ENCODE results near the gene TRAF7.

The TRAF7 gene

DNA sequence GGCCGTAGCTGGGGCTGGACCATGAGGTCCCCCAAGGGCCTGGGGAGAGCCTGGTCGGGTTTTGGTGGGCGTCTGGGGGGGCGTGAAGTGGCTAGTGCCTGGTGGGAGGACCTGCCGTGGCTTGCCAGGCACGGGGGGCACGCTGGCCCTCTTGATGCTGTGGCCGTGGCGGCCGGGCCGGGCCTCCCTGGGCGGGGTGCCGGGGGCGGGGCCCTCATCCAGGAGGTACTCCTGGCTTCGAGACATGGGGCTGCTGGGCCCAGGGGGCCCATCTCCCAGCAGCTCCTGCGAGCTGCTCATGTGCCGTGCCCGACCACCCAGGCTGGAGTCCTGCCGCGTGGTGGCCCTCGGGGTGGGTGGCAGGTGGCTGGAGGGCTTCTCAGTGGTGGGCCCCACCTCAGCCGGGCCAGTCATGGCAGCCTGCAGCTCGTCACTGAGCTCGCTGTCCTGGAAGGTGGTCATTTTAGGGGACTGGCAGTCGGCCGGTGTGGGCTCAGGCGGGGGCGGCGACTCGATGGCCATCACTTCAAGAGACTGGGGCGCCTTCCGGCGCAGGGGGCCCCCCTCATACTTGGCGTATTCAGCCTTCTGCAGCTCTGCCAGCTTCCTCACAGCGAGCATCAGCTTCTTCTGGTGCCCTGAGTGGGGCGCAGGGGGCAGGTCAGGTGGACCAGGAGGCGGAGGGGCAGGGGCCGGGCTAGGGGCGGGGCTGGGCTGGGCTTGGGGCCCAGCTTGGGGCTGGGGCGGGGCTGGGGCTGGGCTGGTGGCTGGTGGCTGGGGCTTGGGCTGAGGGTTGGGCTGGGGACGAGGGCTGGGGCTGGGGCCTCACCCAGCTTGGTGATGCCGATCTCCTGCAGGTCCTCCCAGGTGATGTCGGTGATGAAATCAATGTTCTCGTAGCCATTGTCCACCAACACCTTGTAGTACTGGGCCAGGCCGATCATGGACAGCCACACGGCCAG, 25.7 kb downstream of the TRAF7 start:
- no peak for DNase-seq (ENCODE audit: low read depth in 2 of 2)

DNA sequence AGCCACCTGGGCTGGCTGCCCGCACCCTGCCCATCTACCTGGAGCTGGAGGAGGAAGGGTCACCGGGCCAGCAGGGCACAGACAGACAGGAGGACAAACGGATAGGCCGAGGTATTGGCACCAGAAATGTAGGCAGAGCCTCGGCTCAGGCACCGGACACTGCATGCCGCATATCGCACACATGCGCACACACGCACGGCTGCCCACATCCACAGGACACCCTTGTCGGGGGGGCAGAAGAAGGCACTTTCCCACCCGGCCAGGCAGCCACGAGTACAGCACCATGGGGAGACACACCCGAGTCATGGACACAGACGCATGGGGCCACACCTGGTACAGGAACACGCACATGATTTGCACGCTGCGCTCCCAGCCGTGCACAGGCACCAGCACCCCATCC, 26.4 kb downstream of the TRAF7 start:
- no peak for DNase-seq (ENCODE audit: low read depth in 2 of 2)

- DNase-seq (ENCODE audit: low read depth in 2 of 2): no peak
Observed at GRCh38 chr16:2183671-2184070, 28.1 kb downstream of the TRAF7 start.

- DNase-seq (ENCODE audit: low read depth in 2 of 2): no peak
Observed at GRCh38 chr16:2184346-2184745, 28.8 kb downstream of the TRAF7 start.

GRCh38 chr16:2184962-2185361, 29.4 kb downstream of the TRAF7 start:
- no peak for DNase-seq (ENCODE audit: low read depth in 2 of 2)

DNA sequence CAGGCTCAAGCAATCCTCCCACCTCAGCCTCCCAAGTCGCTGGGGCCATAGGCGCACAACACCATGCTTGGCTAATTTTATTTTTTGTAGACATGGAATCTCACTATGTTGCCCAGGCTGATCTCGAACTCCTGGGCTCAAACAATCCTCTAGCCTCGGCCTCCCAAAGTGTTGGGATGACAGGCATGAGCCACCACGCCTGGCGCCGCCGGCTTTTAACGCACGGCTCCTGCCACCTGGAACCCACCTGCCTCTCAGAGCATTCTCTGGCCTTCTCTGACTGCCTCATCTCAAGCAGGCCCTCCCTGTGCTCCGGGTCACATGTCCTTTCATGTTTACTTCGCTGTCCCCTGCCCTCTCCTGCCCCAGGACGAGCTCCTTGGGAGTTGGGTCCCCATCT, 30.5 kb downstream of the TRAF7 start:
- no peak for DNase-seq (ENCODE audit: low read depth in 2 of 2)

GRCh38 chr16:2186505-2186904, 30.9 kb downstream of the TRAF7 start:
- DNase-seq (ENCODE audit: low read depth in 2 of 2): no peak

DNA sequence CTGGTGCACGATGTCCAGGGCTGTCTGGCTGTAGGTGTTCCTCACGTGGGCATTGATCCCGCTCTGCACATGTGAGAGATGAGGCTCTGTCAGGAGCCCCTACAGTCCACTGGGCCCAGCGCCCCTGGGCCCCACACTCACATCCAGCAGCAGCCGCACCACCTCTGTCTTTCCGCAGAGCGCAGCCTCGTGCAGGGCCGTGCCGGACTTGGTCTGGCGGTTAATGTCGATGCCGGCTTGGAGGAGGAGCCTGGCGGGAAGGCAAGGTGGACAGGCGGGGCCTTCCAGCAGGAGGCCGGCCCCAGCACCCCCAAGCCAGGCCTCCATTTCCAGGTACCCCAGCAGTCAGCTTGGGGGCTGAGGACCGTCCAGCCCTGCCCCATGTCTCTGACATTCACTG, 31.6 kb downstream of the TRAF7 start:
- DNase-seq (ENCODE audit: low read depth in 2 of 2): no peak

DNA sequence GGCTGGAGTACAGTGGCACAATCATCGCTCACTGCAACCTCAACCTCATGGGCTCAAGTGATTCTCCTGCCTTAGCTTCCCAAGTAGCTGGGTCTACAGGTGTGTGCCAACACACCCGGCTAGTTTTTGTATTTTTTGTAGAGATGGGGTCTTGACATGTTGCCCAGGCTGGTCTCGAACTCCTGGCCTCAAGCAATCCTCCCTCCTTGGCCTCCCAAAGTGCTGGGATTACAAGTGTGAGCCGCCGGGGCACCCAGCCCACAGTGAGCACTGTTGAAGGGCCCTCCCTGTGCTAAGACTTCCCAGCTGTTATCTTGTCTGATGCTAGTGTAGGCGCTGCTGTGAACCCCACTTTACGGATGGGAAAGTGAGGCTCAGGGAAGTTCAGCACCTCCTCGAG, 32.8 kb downstream of the TRAF7 start:
- no peak for DNase-seq (ENCODE audit: low read depth in 2 of 2)

- no peak for DNase-seq (ENCODE audit: low read depth in 2 of 2)
Observed at GRCh38 chr16:2189252-2189893, 33.8 kb downstream of the TRAF7 start.

DNA sequence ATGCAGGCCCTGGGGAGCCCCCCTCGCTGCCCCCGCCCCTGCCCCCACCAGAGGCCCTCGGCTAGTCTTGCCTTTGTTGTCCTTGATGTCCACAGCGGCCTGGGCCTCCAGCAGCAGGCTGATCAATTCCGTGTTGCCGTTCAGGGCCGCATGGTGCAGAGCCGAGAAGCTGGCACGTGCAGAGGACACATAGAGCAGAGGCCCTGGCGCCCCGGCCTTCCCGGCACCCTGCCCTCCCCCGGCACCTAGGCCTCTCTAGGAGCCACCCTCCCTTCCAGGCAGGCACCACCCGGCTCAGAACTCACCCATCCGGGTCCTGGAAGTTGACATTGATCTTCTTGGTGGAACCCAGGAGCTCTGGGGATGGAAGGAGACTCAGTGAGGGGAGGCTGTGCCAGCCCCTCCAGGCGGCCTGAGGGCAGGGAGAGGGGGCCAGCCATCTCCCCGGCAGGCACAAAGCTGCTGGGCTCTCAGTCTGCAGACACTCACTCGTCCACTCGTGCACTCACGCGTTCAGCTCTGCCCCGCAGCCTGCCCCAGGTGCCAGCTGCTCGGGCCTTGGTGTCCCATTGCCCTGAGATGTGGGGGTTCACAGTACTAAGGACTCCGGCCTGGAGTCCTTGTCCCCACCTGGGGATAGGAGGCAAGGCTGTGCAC, 34.5 kb downstream of the TRAF7 start:
- DNase-seq (ENCODE audit: low read depth in 2 of 2): no peak

GRCh38 chr16:2190659-2191445, 35.3 kb downstream of the TRAF7 start:
- DNase-seq (ENCODE audit: low read depth in 2 of 2): no peak

DNA sequence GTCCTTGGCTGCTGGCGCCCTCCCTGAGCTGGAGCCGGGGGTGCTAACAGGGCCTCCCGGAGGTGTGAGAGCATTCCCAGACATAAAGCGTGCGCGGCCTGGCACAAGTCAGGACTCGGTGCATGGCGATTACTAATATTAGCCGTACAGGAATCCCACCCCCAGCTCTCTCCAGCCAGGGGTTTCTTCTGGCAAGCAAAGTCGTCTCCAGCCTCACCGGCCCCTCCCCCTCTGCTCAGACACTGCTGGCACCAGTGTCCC, 35.8 kb downstream of the TRAF7 start:
- DNase-seq (ENCODE audit: low read depth in 2 of 2): no peak

DNA sequence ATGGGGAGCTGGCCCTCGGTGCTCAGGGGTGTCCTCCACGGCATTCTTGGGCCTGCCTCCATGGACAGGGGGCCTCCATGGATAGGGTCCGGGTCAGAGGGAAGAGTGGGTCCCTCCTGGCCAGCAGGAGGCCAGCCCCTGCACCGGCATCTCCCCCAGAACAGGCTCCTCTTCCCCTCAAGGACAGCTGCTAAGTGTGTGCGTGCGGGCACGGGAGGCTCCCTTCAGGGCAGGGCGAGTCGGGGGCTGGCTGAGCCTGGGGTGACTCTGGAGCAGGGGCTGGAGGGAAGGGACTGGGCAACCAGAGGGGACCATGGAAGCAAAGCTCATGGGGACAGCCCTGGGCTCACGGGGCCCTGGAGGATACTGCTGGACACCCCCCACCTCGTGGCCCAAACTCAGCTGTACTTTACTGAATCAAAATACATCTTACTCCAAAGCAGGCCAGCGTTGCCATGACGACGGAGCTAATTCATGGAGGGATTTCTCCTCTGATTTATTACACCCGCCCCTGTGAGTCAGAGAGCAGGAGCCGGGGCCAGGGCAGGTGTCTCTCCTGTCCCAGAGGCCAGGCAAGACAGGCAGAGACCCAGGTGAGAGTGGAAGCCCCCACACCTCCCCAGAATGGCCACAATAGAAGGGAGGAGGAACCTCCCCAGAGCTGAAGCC, 38.7 kb downstream of the TRAF7 start:
- no peak for DNase-seq (ENCODE audit: low read depth in 2 of 2)

GRCh38 chr16:2194852-2195321, 39.3 kb downstream of the TRAF7 start:
- DNase-seq (ENCODE audit: low read depth in 2 of 2): no peak

DNA sequence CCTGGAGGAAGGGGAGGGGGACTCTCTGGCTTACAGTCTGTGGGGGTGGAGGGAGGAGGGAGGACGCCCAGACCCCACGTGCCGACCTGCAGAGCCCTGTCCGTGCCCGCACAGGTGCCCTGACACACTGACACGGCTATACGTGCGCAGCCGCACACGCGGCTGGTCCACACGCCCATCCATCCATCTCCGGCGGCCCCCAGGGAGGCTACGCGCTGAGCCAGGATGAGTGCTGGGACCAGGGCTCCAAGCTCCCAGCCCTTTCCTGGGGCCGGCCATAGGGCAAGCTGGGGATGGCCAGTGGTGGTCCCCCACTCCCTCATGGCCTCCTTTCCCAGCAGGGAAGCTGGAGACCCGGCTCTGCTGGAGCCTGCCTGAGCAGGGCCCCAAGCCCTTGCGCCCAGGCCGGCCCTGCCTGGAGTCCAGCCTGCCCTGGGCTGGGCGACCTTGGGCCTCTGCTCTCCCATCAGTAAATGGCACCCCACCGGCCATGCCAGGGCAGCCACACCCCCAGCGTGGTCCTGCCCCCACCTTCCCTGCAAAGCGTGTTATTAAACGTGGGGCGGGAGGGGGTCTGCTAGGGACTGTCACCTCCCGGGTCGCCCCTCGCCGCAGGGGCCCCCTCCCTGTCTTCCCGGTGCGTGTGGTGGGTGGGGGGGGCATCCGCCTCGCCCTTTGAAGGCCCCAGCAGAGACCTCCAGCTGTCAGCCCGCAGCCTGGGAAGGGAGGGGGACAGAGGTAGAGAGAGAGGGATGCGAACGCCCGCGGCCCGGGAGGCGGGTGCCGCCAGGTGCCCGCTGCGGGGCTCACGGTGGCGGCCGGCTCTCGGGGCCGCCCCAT, 40.0 kb downstream of the TRAF7 start:
- no peak for DNase-seq (ENCODE audit: low read depth in 2 of 2)

DNA sequence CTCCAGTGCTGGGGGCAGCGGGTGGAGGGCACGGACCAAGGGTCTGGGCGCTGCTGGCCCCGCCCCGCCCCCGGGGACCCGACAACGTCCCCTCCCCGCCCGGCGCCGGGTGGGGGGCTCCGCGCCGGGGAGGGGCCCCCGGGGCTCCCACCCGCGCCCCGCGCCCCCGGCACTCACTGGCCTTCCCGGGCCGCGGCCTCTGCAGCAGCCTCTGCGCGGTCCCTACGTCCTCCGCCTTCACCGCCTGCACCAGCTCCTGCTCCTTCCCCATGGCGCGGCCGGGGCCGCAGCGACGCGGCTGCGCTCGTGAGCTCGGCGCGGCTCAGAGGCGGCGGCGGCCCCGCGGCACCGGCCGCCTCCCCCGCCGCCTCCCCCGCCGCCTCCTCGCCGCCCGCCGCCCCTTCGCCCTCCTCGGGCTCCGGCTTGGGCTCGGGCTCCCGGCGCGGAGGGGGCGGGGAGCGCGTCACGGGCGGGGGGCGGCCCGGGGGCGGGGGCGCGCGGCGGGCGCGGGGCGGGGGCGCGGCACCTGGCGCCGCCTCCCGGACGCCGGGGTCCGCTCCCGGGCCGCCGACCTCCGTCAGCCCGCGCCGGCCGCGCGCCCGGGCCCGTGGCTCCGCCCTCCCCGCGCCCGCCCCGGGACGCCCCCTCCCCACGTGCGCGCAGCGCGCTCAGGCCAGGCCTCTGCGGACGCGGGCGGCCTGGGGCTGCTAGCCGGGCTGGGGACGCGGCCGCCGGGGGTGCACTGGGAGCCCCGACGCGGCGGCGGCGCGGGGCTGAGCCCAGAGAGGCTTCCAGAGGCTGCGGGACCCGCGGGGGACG, 40.8 kb downstream of the TRAF7 start, which contains the start of gene CASKIN1:
Gene CASKIN1, minus strand, starts transcription at position 444 of the 819 bp plus-strand sequence. Its CDS starts 173 bp downstream, at position 271.
- no peak for DNase-seq (ENCODE audit: low read depth in 2 of 2)

- no peak for DNase-seq (ENCODE audit: low read depth in 2 of 2)
Observed at GRCh38 chr16:2196981-2197511, 41.5 kb downstream of the TRAF7 start.

DNA sequence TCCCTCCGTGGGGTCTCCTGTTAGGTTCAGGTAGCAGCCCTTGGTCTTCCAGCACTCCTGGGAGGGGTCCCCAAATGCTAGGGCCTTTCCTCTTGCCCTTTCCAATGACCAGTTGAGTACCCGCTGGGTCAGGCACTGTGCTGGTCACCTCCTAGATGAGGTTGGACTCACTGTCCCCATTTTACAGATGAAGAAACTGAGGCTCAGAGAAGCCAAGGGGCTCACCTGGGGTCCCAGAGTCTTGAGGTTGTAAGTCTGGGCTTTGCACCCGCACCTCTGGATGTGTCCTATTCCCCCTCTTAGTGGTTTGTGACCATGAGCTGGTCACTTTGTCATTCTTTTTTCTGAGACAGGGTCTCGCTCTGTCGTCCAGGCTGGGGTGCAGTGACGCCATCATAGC, 42.2 kb downstream of the TRAF7 start:
- no peak for DNase-seq (ENCODE audit: low read depth in 2 of 2)
